ENCODE results near the gene COP1.

GRCh38 chr1:176244851-176245250 is 37.8 kb upstream of the COP1 start:
- no peak for TF ChIP-seq CTCF (IDR thresholded peaks at IDR 0.05 in 8 of 11, conservative IDR thresholded peaks at IDR 0.05 in 3 of 11)
- TF ChIP-seq POLR2A (IDR thresholded peaks at IDR 0.05): no peak

All from spleen (tissue), 7 donors.